DND-41 (cell line): ENCODE data around the gene FBXO8.

Source experiments
- ATAC-seq: fragments of 200-7000 bp; cut with Tn5 transposase; 3 replicates; pipeline ENCODE4 v1.9.1; 2021; ENCODE audit warnings: low read depth; ENCODE audit not compliant: insufficient read depth
- DNase-seq: peaks from one replicate; pipeline ENCODE4 v3.0.0-alpha.2; 2020
- H2AFZ ChIP-seq: 2 replicates; pipeline ENCODE4 v1.6.0; 2012; ENCODE audit warnings: low read depth, low read length
- H3K27ac ChIP-seq: 2 replicates; pipeline ENCODE4 v1.5.1; 2012; ENCODE audit warnings: low read length, inconsistent platforms
- H3K27me3 ChIP-seq: fragments of 200-600 bp; sonication (generic); 2 replicates; pipeline ENCODE4 v1.6.0; 2012; ENCODE audit warnings: low read length, mild to moderate bottlenecking, inconsistent platforms; ENCODE audit not compliant: insufficient read depth, poor library complexity
- H3K36me3 ChIP-seq: 2 replicates; pipeline ENCODE4 v1.5.1; 2012; ENCODE audit warnings: low read length, inconsistent platforms; ENCODE audit not compliant: insufficient read depth
- H3K4me1 ChIP-seq: 2 replicates; pipeline ENCODE4 v1.5.1; 2012; ENCODE audit warnings: mild to moderate bottlenecking, low read length; ENCODE audit not compliant: insufficient read depth
- H3K4me2 ChIP-seq: 2 replicates; pipeline ENCODE4 v1.6.0; 2012; ENCODE audit warnings: mild to moderate bottlenecking, moderate library complexity, low read length, inconsistent platforms; ENCODE audit not compliant: insufficient read depth
- H3K4me3 ChIP-seq, 2 experiments: fragments of 200-600 bp in 1 of 2; shearing (Covaris generic) in 1 of 2; 2 replicates each; pipeline ENCODE4 v1.5.1; 2012 to 2016; ENCODE audit warnings: inconsistent platforms in 2 of 2, low read length in 2 of 2, mild to moderate bottlenecking in 2 of 2, low read depth in 1 of 2, moderate library complexity in 1 of 2
- H3K79me2 ChIP-seq: 2 replicates; pipeline ENCODE4 v1.6.0; 2012; ENCODE audit warnings: low read length, inconsistent platforms; ENCODE audit not compliant: insufficient read depth
- H3K9ac ChIP-seq: 2 replicates; pipeline ENCODE4 v1.6.0; 2012; ENCODE audit warnings: low read depth, mild to moderate bottlenecking, inconsistent platforms, low read length, moderate library complexity
- H3K9me3 ChIP-seq: 2 replicates; pipeline ENCODE4 v1.5.1; 2012; ENCODE audit warnings: low read length, moderate library complexity, mild to moderate bottlenecking, inconsistent platforms; ENCODE audit not compliant: insufficient read depth, severe bottlenecking
- H4K20me1 ChIP-seq: 2 replicates; pipeline ENCODE4 v1.6.0; 2012; ENCODE audit warnings: low read length; ENCODE audit not compliant: insufficient read depth
- CTCF ChIP-seq: IDR thresholded peaks from 2 replicates; pipeline ENCODE4 v1.5.1; 2012; ENCODE audit warnings: borderline replicate concordance, low read length, moderate library complexity, mild to moderate bottlenecking; ENCODE audit not compliant: poor library complexity, severe bottlenecking; ENCODE audit errors: extremely low read depth
- EZH2 ChIP-seq: IDR thresholded peaks from 3 replicates; pipeline ENCODE4 v1.6.1; 2012; ENCODE audit warnings: borderline replicate concordance, low read depth, mild to moderate bottlenecking, moderate library complexity, low read length, inconsistent platforms; ENCODE audit not compliant: severe bottlenecking

The FBXO8 gene

GRCh38 chr4:174204164-174204831 is 79.2 kb downstream of the FBXO8 start:
- DNase-seq (no peak), ATAC-seq (no peak)
- Histone ChIP-seq H3K4me3 (no peak overlapping the region), H3K4me1 (no peaks in the 10 kb centered on the region), H3K36me3 (no peaks in the 10 kb centered on the region), H4K20me1 (no peaks in the 10 kb centered on the region), H3K9me3 (no peaks in the 10 kb centered on the region), H3K4me2 (no peak overlapping the region), H3K27me3 (peaks cover 2% of the 10 kb centered on the region), H3K79me2 (no peaks in the 10 kb centered on the region), H3K27ac (no peak overlapping the region), H3K9ac (no peak overlapping the region), H2AFZ (no peak overlapping the region)
- TF ChIP-seq EZH2 (no peak), CTCF (no peak)

DNA sequence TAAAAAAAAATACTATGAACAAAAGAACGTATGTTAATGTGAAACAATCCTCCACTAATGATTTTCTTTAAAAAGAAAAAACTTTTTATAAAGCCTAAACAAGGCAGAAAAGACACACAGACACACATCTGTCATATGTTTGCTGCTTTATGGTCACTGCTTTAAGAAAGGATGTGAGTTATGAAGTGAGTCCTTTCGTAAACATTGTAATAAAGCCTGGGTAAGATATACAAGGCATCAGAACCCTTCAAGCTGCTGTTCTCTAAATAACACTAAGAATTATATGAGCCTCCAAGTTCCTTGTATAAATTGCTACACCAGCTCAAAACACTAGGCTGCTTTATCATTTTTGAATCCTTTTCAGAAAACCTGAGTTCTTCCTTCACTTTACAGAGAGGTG is 81.6 kb downstream of the FBXO8 start:
- Histone ChIP-seq H3K4me1 (no peaks in the 10 kb centered on the region), H3K4me3 (no peak overlapping the region), H3K27ac (no peak overlapping the region), H3K27me3 (peaks cover 2% of the 10 kb centered on the region), H3K4me2 (no peak overlapping the region), H3K9ac (no peak overlapping the region), H3K9me3 (no peaks in the 10 kb centered on the region), H3K79me2 (no peaks in the 10 kb centered on the region), H2AFZ (no peak overlapping the region), H3K36me3 (no peaks in the 10 kb centered on the region), H4K20me1 (no peaks in the 10 kb centered on the region)
- TF ChIP-seq CTCF: no peak
- TF ChIP-seq EZH2: no peak
- DNase-seq: no peak
- ATAC-seq: no peak

GRCh38 chr4:174199735-174200134 is 83.7 kb downstream of the FBXO8 start:
- peaks cover 3% of the 10 kb centered on the region for H3K27me3 ChIP-seq
- no peak overlapping the region for H3K27ac ChIP-seq
- H2AFZ ChIP-seq: no peak overlapping the region
- H3K4me1 ChIP-seq: no peaks in the 10 kb centered on the region
- TF ChIP-seq CTCF (no peak), EZH2 (no peak)
- H4K20me1 ChIP-seq: no peaks in the 10 kb centered on the region
- no peaks in the 10 kb centered on the region for H3K79me2 ChIP-seq
- no peak for DNase-seq
- no peaks in the 10 kb centered on the region for H3K36me3 ChIP-seq
- no peaks in the 10 kb centered on the region for H3K9me3 ChIP-seq
- no peak overlapping the region for H3K9ac ChIP-seq
- H3K4me3 ChIP-seq: no peak overlapping the region
- ATAC-seq: no peak
- no peak overlapping the region for H3K4me2 ChIP-seq

- ATAC-seq (no peak), DNase-seq (no peak)
- no peaks in the 10 kb centered on the region for H3K4me1 ChIP-seq
- TF ChIP-seq EZH2 (no peak), CTCF (no peak)
- no peaks in the 10 kb centered on the region for H3K79me2 ChIP-seq
- no peak overlapping the region for H3K9ac ChIP-seq
- no peak overlapping the region for H3K27ac ChIP-seq
- H3K4me2 ChIP-seq: no peak overlapping the region
- H3K9me3 ChIP-seq: no peaks in the 10 kb centered on the region
- no peak overlapping the region for H3K4me3 ChIP-seq
- peaks cover 5% of the 10 kb centered on the region for H3K27me3 ChIP-seq
- H4K20me1 ChIP-seq: no peaks in the 10 kb centered on the region
- H3K36me3 ChIP-seq: no peaks in the 10 kb centered on the region
- no peak overlapping the region for H2AFZ ChIP-seq
Observed at GRCh38 chr4:174198828-174199227, 84.6 kb downstream of the FBXO8 start.
